HG03432 (cell line): Measurements from ENCODE around the gene S1PR2.
"Not testable (repeated sequence)": the region's sequence is repeated elsewhere in the genome, so short reads cannot be mapped to it uniquely, and the experiment has no call there.

ENCODE experiments used
- ATAC-seq: cut with Tn5 transposase; IDR thresholded peaks from one replicate; pipeline ENCODE4 v1.9.1; 2021; ENCODE audit warnings: mild to moderate bottlenecking, moderate library complexity; ENCODE audit not compliant: unreplicated experiment

Gene S1PR2

GRCh38 chr19:10224337-10224736 is 6.8 kb downstream of the S1PR2 start:
- ATAC-seq, result no peak

- no peak for ATAC-seq
These were observed 7.5 kb downstream of the S1PR2 start for GRCh38 chr19:10223488-10224213.

- ATAC-seq, result no peak
These were observed 8.8 kb downstream of the S1PR2 start for GRCh38 chr19:10222201-10222890.

GRCh38 chr19:10220695-10221094 is 10.4 kb downstream of the S1PR2 start:
- no peak for ATAC-seq

GRCh38 chr19:10219678-10220077 is 11.5 kb downstream of the S1PR2 start:
- peak; percentile 65 for ATAC-seq

- ATAC-seq, result no peak
These were observed 14.0 kb downstream of the S1PR2 start for GRCh38 chr19:10217085-10217484.

- ATAC-seq, result no peak
These were observed 16.3 kb downstream of the S1PR2 start for GRCh38 chr19:10214784-10215183.

- no peak for ATAC-seq
These were observed 19.4 kb downstream of the S1PR2 start for GRCh38 chr19:10211691-10212090.

GRCh38 chr19:10211061-10211460 is 20.1 kb downstream of the S1PR2 start:
- ATAC-seq, result no peak

GRCh38 chr19:10209315-10209714 is 21.8 kb downstream of the S1PR2 start:
- no peak for ATAC-seq

GRCh38 chr19:10207026-10207425 is 24.1 kb downstream of the S1PR2 start:
- no peak for ATAC-seq

GRCh38 chr19:10206226-10206885 is 24.8 kb downstream of the S1PR2 start:
- no peak for ATAC-seq

GRCh38 chr19:10205636-10206035 is 25.5 kb downstream of the S1PR2 start:
- no peak for ATAC-seq

- no peak for ATAC-seq
These were observed 27.4 kb downstream of the S1PR2 start for GRCh38 chr19:10203686-10204085.

- no peak for ATAC-seq
These were observed 30.0 kb downstream of the S1PR2 start for GRCh38 chr19:10201176-10201575.

GRCh38 chr19:10200101-10200500 is 31.0 kb downstream of the S1PR2 start:
- ATAC-seq, result not testable (repeated sequence)

GRCh38 chr19:10198889-10199644 is 32.1 kb downstream of the S1PR2 start:
- ATAC-seq, result not testable (repeated sequence)

- ATAC-seq, result no peak
These were observed 36.0 kb downstream of the S1PR2 start for GRCh38 chr19:10195199-10195519.

GRCh38 chr19:10194500-10195198 is 36.5 kb downstream of the S1PR2 start, which contains the start of gene DNMT1:
TSS of gene DNMT1 (minus strand) at chr19:10194953. CDS start at chr19:10194899, 54 bp downstream.
- ATAC-seq, result peak; percentile 83

- peak; percentile 28 for ATAC-seq
These were observed 37.2 kb downstream of the S1PR2 start for GRCh38 chr19:10193790-10194499.
